Activated effector memory CD4-positive, alpha-beta T cell treated with anti-CD3 and anti-CD28 coated beads, Interleukin-2, amount 50 U/mL, for 16 hours (primary cell): Measurements from ENCODE around the gene CFHR3.
"Not testable (repeated sequence)": the region's sequence is repeated elsewhere in the genome, so short reads cannot be mapped to it uniquely, and the experiment has no call there.

Source experiments
- DNase-seq: peaks from one replicate; pipeline ENCODE4 v3.0.0-alpha.2; 2020

CFHR3 gene

GRCh38 chr1:196774603-196775002 lies at the start of gene CFHR3:
TSS of gene CFHR3 (plus strand) at chr1:196774840. CDS start at chr1:196774887, 47 bp downstream.
- DNase-seq, result no peak

DNA sequence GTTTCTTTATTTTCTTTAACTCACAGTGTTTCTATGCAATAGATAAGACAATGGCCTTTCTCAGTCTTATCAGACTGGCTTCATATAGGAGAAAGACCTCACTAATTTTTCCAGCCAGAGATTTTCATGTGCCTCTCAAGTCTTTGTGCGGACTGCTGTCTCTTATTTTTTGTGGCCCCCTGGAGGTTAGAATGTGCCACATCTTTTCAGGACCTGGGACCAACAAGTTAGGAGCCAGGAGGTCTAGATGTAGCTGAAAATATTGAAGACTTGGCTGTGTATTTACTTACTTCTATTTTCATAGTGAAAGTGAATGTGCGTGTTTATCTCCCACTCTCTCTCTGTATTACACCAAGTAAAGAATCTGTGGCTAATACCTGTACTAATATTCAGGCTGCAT lies 42.1 kb upstream of the CFHR3 start:
- no peak for DNase-seq

- no peak for DNase-seq
Measured at GRCh38 chr1:196733091-196733970, 41.3 kb upstream of the CFHR3 start.

GRCh38 chr1:196734006-196734405 lies 40.6 kb upstream of the CFHR3 start:
- no peak for DNase-seq

- no peak for DNase-seq
Measured at GRCh38 chr1:196734460-196734859, 40.2 kb upstream of the CFHR3 start.

DNA sequence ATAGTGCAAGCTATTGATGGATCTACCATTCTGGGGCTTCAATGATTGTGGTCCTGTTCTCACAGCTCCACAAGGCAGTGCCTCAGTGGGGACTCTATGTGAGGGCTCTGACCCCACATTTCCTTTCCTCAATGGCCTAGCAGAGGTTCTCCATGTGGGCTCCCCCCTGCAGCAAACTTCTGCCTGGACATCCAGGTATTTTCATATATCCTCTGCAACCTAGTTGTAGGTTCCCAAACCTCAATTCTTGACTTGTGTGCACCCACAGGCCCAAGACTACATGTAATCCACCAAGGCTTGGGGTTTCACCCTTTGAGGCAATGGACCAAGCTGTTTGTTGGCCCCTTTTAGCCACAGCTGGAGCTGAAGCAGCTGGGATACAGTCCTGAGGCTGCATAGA lies 35.9 kb upstream of the CFHR3 start:
- DNase-seq, result no peak

- DNase-seq, result not testable (repeated sequence)
Measured at GRCh38 chr1:196743244-196743643, 31.4 kb upstream of the CFHR3 start.

DNA sequence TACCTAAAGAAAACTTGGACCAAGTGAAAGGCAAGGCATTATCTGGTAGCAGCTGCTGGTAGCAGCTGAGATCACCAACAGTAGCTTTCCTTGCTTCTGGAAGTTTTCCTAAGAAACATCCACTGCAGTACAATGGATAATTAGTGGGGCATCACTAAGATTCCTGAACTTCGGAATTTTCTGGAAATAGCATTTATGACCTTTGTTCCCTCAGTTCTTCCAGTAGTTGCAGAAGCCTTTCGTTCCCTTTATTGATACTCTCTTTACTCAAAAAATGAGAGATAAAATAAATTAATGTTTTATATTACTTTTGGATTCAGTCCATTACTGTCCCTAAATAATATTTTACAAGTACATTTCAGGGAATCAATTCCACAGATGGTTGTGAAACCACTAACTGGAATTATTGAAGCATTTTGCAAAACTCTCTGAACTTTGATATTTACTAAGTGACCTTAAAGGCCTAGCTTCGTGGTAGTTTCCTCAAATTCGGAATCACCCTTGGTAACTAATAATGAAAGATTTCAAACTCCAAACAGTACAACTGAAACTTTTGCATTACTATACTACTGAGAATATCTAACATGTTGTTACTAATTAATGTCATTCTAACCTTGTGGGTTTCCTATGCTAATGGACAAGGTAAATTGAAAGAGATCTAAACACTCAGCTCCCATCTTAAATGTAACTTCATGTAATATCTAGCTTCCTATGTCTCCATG lies 9.5 kb upstream of the CFHR3 start:
- not testable (repeated sequence) for DNase-seq

DNA sequence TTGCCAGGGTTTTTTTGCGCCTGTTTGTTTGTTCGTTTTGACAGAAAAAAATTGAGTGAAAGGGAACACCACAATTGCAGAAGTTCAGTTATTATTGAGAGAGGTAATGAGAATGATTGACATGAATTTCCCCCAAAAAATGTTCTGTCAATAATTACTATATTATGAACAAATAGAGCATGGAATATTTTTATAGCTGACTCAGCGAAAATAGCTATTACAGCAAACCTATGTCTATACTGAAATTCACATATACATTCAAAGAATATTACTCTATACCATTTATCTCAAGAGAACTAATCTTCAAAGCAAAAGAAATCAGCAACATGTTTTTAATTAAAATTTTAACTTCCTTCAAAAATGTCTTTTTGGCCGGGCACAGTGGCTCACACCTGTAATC lies 4.8 kb upstream of the CFHR3 start:
- not testable (repeated sequence) for DNase-seq

- no peak for DNase-seq
Measured at GRCh38 chr1:196773713-196774112, 927 bp upstream of the CFHR3 start.

DNA sequence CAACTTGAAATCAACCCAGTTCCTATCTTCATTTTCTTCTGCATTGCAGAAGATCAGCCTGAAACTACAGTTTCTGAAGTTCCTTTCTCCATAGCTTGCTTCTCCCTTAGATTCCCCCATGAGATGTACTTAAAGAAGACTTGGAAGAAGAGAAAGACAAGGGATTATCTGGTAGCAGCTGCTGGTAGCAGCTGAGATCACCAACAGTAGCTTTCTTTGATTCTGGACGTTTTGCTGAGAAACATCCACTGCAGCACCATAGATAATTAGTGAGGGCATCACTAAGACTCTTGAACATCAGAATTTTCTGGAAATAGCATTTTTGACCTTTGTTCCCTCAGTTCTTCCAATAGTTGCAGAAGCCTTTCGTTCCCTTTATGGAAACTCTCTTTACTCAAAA lies 465 bp upstream of the CFHR3 start:
- no peak for DNase-seq

DNA sequence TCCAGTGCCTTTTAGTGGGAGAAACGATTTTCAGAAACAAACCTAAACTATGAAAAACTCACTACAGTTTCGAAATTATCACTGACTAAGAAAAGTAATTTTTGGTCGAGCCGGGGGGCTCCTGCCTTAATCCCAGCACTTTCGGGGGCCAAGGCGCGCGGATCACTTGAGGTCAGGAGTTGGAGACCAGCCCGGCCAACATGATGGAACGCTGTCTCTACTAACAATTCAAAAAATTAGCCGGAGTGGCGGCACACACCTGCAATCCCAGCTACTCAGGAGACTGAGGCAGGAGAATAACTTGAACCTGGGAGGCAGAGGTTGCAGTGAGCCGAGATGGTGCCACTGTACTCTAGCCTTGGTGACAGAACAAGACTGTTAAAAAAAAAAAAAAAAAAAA lies 3.0 kb downstream of the CFHR3 start:
- no peak for DNase-seq

- no peak for DNase-seq
Measured at GRCh38 chr1:196779093-196779492, 4.5 kb downstream of the CFHR3 start.

GRCh38 chr1:196791252-196791651 lies 16.6 kb downstream of the CFHR3 start:
- DNase-seq, result not testable (repeated sequence)

- not testable (repeated sequence) for DNase-seq
Measured at GRCh38 chr1:196794103-196794502, 19.5 kb downstream of the CFHR3 start.

GRCh38 chr1:196797891-196798290 lies 23.3 kb downstream of the CFHR3 start:
- DNase-seq, result no peak

- not testable (repeated sequence) for DNase-seq
Measured at GRCh38 chr1:196801920-196802319, 27.3 kb downstream of the CFHR3 start.

GRCh38 chr1:196808529-196809235 lies 34.0 kb downstream of the CFHR3 start:
- no peak for DNase-seq

GRCh38 chr1:196817442-196817841 lies 42.8 kb downstream of the CFHR3 start:
- not testable (repeated sequence) for DNase-seq

DNA sequence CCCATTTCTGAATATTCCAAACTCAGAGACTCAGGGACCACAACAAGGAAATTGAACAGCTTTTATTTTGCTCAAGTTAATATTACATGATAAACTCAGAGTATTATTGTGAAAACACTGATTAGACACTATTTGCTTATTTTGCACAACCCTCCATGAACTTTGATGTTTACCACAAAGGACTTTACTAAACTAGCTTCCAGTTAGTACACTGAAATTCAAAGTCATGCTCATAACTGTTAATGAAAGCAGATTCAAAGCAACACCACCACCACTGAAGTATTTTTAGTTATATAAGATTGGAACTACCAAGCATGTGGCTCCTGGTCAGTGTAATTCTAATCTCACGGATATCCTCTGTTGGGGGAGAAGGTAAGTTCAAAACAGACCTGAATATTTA lies 44.9 kb downstream of the CFHR3 start, which contains the start of gene CFHR1:
Gene CFHR1, plus strand, starts transcription at position 201 of the 400 bp plus-strand sequence. Its CDS starts 114 bp downstream, at position 315.
- not testable (repeated sequence) for DNase-seq

DNA sequence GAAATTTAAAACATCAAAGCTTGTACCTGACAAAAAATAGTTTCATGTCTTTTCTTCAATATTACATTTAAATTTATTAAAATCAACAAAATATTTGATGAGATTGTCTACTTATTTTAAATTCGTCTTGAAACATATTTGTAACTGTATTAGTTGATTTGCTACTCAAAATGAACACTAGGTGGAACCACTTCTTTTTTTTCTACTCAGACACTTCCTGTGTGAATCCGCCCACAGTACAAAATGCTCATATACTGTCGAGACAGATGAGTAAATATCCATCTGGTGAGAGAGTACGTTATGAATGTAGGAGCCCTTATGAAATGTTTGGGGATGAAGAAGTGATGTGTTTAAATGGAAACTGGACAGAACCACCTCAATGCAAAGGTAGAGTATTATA lies 53.2 kb downstream of the CFHR3 start:
- not testable (repeated sequence) for DNase-seq
